GM11168 (cell line): ENCODE measurements around the gene PADI6.

Experiments
- in situ Hi-C: fragments of 300-500 bp; cut with MboI; formaldehyde crosslinking; loops from one replicate; pipeline ENCODE4 v1.12.0; 2022; ENCODE audit warnings: low sequenced_read_pairs; ENCODE audit not compliant: unreplicated experiment

The PADI6 gene

GRCh38 chr1:17355898-17356297, 16.1 kb upstream of the PADI6 start:
- in situ Hi-C loops: no loop called here

DNA sequence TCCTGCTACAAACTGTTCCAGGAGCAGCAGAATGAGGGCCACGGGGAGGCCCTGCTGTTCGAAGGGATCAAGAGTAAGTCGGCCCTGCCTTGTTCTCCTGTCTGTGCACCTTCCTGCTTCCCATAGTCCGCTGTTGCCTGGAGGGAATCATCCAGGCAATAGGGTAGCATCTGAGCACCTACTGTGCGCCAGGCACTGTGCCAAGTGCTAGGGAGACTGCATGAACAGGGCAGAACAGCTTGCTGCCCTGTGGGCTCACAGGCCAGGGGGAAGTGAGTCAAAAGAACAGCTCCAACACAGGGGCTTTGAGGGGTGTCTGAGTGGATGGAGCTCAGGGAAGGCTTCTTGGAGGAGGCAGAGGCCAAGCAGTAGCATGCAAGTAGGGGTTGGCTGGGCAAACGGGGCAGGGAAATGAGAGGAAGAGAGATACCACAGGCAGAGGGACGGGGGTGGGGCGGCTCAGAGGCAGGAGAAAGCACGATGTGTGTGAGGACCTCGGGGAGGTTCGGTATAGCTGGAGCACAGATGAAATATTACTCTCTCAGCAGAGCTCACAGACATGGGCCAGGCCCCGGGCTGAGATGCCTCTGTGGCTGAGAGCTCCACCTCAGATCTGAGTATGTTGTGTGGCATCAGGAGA, 15.5 kb upstream of the PADI6 start:
- in situ Hi-C loops: no loop called here

DNA sequence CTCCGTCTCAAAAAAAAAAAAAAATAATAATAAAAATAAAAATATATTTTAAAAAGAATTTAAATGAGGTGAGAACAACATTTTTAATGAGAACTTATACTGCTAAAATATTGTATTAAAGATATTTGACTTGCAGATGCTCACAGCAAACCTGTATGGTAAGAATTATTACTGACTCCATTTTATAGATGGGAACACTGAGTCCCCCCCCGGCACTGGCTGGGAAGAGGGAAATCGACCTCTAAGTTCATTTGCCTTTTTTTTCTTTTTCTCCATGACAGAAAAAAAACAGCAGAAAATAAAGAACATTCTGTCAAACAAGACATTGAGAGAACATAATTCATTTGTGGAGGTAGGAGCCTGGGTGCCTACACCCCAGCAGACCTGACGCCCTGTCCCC, 13.4 kb upstream of the PADI6 start:
- in situ Hi-C loops: no loop called here

GRCh38 chr1:17359031-17359430, 13.0 kb upstream of the PADI6 start:
- in situ Hi-C loops: no loop called here

- in situ Hi-C loops: no loop called here
Observed at GRCh38 chr1:17359808-17360207, 12.2 kb upstream of the PADI6 start.

DNA sequence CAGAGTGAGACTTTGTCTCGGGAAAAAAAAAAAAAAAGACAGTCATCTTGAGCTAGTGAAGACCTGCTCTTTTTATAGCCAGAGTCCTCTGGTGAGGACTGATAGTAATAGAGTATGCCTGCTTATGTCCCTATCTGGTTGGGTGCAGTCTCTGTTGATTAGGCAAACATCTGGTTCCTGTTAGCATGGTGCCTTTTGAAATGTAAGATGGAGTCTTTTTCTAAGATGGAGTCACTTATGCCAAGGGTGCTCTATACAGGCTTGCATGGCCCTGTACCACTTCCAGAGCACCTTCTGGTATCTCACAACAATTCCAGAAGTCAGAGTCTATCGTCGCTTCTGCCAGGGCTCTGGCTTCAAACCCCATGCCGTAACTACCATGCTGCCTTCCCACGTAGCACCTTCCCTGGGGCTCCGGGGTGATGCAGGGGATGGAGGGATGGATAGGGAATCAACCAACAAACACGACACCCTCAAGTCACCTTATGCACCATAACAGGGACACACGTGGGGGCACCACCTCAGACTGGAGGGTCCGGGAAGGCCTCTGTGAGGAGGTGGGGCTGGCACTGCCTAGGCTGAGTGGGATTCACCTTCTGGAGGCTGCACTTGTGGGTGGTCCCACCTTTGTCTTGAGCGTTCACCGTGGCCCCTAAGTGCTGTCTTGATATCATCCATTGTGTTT, 11.6 kb upstream of the PADI6 start:
- in situ Hi-C loops: no loop called here

- in situ Hi-C loops: no loop called here
Observed at GRCh38 chr1:17361687-17362086, 10.3 kb upstream of the PADI6 start.

DNA sequence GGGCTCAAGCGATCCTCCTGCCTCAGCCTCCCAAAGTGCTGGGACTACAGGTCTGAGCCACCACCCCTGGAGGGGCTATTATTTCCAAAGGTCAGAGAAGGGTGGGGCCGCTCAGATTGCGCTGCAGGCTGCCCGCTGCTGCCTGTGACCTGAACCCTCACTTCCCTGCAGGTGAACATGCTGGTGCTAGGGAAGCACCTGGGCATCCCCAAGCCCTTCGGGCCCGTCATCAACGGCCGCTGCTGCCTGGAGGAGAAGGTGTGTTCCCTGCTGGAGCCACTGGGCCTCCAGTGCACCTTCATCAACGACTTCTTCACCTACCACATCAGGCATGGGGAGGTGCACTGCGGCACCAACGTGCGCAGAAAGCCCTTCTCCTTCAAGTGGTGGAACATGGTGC, 8.6 kb upstream of the PADI6 start:
- in situ Hi-C loops: no loop called here

- in situ Hi-C loops: no loop called here
Observed at GRCh38 chr1:17363771-17364170, 8.2 kb upstream of the PADI6 start.

DNA sequence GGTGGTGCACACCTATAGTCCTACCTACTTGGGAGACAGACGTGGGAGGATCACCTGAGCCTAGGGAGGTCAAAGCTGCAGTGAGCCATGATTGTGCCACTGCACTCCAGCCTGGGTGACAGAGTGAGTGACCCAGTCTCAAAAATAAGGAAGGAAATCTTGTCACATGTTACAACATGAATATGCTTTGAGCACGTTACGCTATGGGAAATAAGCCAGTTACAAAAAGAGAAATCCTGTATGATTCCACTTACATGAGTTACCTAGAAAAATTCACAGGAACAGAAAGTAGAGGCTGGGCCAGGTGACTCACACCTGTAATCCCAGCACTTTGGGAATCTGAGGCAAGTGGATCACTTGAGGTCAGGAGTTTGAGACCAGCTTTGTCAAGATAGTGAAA, 6.7 kb upstream of the PADI6 start:
- in situ Hi-C loops: no loop called here

GRCh38 chr1:17369466-17369865, 2.5 kb upstream of the PADI6 start:
- in situ Hi-C loops: no loop called here

DNA sequence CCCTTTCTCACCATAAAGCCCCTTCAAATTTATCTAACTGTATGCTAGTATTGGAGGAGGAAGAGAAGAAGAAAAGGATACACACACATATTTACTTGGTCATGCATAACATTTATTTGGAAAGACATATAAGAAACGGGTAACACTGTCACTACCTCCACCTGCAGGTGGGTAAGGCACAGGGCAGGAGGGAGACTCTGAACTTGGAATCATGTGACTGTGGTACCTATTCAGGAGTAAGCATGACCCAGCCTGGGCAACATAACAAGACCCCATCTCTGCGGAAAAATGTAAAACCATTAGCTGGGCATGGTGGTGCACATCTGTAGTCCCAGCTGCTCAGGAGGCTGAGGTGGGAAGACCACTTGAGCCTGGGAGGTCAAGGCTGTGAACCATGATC, 1.4 kb upstream of the PADI6 start:
- in situ Hi-C loops: no loop called here

DNA sequence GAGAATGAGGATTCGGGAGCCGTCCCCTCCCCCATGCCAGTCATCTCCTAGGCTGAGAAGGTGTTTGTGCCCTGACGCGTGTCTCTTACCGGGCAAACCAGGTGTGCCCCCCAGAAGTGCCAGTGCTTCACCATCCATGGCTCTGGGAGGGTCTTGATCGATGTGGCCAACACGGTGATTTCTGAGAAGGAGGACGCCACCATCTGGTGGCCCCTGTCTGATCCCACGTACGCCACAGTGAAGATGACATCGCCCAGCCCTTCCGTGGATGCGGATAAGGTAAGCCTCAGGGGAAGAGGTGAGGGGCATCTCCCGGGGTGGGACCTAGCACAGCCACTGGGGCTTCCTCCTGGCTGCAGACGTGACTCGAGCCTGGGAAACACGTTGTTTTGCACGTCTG, 959 bp downstream of the PADI6 start:
- in situ Hi-C loops: no loop called here

DNA sequence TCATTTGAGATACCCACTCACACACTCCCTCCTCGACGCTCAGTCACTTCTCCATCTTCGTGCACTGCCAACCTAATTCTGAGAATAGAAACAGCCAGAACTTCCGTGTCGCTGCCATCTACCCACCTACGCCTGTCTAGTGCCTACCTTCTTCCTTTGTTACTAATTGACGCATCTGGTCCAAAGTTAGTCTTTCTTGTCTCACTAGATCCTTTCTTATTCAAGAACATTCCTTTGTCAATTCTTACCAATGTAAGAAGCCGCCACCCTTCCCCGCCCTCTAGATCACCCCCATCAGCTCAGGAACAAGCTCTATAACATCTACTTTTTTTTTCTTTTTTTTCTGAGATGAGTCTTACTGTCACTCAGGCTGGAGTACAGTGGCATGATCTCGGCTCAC, 3.7 kb downstream of the PADI6 start:
- in situ Hi-C loops: no loop called here

DNA sequence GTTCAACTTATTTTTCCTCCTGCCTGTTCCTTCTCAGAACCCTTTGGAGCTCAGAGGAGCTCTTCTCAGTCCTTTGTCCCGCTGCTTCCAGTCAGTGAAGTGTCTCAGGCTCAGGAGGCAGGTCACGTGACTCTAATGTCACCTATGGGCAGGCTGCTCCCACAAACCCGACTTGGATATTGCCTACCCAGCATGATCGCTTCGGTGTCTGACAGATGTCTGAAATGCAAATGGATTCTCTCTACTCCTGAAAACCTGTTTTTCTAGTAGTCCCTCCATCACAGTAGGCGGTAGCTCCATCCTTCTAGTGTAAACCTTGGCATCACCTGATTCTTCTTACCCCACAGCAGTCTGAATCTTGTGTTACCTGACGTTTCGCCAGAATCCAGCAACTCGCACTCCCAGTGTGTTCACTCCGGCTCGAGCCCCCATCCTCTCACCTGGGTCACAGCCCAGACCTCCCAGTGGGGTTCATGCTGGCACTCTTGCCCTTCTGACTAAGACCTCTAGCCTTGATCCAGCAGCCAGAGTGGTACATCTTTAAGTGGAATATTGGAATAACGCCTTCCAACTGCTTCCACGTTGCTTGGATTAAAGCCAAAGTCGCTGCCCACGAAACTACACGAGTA, 5.4 kb downstream of the PADI6 start:
- in situ Hi-C loops: no loop called here

DNA sequence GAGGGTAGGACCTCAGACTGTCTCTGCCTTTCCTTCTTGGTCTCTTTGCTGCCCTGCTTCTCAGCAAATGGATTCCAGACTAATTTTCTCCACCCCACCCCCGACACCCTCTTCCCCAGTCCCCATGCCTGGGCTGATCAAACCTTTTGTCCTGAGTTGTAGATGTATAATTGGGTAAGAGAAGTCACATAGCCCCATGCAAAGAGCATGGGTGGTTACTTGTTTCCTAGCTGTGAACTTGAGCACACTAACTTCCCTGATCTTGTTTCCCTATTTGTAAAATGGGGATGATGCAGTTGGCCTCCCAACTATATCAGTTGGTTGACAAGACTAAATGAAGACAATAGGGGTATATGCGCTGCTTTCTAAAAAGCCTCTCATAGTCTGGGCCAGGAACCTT, 9.2 kb downstream of the PADI6 start:
- in situ Hi-C loops: no loop called here

DNA sequence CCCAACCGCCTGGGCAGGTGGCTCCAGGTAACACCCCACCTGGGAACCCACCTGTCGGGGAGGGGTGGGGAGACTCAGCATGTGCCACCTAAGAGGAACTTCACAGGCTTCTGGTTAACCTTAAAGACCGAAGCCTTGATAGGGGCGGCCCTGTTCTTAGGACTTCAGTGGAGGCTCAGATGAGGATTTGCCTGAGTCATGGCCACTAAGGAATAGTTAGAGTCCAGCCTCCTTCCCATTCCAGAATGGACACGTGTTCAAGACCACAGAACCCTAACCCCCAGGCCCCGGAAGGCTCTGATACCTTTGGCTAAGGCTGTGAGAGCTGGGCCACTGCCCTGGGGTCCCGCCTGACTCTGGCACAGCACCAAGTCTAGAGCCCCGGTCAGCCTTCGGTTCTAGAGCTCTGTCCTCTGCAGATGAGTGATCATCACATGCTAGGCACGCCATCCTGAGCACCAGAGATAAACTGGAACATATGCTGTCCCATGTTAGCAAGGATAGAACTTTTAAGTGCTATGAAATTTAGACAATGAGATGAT, 20.3 kb downstream of the PADI6 start:
- in situ Hi-C loops: no loop called here

- in situ Hi-C loops: no loop called here
Observed at GRCh38 chr1:17393230-17393629, 21.2 kb downstream of the PADI6 start.

DNA sequence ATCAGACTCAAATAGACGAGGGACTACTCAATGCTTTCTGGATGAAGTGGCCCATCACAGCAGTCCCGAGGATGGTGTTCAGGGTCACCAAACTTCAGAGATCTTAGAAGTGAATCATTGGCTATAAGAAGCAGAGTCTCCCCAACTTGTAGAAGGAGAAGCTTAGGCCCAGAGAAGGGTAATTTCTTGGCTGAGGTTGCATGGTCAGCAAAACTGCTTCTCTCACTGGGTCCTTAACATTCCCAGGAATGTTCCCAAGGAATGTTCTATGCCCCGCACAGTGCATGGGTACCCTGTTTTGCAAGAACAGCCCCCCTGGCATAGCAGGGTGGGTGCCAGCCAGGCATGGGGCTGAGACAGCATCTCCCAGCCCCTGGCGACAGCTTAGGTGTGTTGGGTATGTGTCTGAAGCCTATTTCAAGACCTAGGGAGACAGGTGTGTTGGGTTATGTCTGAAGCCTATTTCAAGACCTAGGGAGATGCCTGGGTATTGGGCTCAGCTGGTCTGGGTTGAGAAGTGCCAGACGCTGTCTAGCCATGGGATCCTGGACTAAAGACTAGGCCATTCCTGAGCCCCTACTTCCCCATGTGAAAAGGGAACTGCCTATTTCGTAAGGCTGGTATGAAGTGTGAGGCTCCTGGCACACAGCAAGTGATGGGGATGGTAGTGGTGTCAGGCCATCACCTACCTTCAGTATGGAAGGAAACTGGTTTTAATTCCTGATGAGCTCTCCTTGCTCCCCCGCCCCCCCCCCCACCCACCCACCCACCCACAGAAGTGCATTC, 26.1 kb downstream of the PADI6 start:
- in situ Hi-C loops: no loop called here

GRCh38 chr1:17400725-17401341, 28.8 kb downstream of the PADI6 start:
- in situ Hi-C loops: no loop called here
